OCI-M2 (cell line): Measurements from ENCODE around the gene TIGD3.
"Not testable (repeated sequence)": the region's sequence is repeated elsewhere in the genome, so short reads cannot be mapped to it uniquely, and the experiment has no call there.

Source experiments
- DNase-seq: peaks from one replicate; lab custom pipeline; 2025; ENCODE audit not compliant: unreplicated experiment; lab: John Stamatoyannopoulos, UW

Gene TIGD3

GRCh38 chr11:65325435-65325834 is 29.1 kb upstream of the TIGD3 start:
- DNase-seq: no peak

DNA sequence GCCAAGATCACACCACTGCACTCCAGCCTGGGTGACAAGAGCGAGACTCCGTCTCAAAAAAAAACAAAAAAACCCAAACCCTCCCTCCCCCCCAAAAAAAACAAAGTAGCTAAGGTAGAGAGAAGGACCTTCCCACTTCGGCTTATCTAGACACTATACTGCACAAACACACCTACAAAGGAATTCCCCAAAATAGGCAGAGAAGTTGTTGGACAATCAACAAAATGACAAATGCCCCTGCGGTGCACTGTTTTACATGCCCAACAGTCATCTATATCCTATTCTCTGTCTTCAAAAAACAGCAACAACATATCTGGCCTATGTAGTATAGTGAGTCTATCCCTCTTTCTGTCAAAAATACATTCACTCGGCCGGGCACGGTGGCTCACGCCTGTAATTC is 27.5 kb upstream of the TIGD3 start:
- no peak for DNase-seq

DNA sequence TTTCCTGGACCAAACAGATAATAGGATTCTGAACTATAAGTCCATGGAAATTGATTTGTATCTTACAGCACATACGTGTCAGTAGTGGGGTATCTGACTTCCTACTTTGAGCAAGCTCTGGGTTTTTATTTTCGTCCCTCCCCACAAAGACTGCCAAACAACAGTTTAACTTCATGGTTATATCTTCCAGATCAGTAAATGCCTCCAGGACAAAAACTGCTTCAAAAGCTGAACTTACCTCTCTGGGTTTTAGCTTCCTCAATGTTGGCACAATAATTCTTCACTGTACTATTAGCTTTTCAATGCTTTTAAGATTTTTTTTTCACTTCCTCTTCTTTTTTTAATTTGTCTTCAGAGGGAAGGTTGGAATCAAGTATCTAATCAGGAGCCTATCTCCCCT is 25.1 kb upstream of the TIGD3 start:
- no peak for DNase-seq

GRCh38 chr11:65329944-65330403 is 24.6 kb upstream of the TIGD3 start:
- DNase-seq: peak; percentile 49

DNA sequence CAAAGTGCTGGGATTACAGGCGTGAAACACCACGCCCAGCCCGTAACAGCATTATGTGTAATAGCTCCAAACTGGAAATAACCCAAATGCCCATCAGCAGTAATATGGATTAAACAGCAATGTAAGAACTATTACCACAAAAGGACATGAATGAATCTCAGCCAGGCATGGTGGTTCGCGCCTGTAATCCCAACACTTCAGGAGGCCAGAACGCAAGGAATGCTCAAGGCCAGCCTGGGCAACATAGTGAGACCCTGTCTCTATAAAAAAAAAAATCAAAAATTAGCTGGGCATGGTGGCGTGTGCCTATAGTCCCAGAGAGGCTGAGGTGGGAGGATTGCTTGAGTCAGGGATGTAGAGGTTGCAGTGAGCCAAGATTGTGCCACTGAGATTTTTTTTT is 24.0 kb upstream of the TIGD3 start:
- no peak for DNase-seq

GRCh38 chr11:65332591-65332990 is 22.0 kb upstream of the TIGD3 start:
- DNase-seq: not testable (repeated sequence)

DNA sequence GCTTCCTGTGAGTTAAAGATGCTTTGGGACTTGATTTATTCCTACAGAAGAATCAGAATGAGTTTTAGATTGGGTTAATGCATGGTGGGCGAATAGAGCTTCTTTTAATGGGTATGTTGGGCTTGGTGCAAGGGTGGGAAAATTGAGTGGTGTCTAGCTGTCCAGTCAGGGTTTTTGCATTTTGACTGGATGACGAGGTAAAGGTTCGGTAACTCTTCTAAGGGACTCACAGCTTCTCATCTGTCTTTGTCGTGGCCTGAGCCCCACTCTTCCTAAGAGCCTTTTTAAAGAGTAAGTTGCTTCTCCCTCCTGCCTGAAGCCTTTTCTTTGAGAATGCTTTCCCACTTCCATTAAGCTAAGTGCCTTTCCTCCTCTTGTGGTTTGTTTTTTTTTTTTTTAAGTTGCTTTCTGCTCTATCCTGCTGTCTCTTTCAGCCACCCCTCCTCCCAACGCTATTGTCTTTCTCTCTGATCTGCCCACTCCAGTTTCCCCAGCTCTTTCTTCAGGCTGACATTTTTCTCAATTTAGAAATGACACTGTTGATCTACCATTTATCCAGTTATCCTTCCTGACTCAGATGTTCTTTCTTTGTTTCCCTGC is 19.8 kb upstream of the TIGD3 start:
- DNase-seq: no peak

GRCh38 chr11:65338676-65339075 is 15.9 kb upstream of the TIGD3 start:
- DNase-seq: no peak

- DNase-seq: no peak
These were observed 14.3 kb upstream of the TIGD3 start for GRCh38 chr11:65340226-65340625.

- DNase-seq: no peak
These were observed 12.7 kb upstream of the TIGD3 start for GRCh38 chr11:65341856-65342255.

GRCh38 chr11:65351511-65351910 is 3.0 kb upstream of the TIGD3 start:
- DNase-seq: no peak

GRCh38 chr11:65352783-65353182 is 1.8 kb upstream of the TIGD3 start:
- no peak for DNase-seq

GRCh38 chr11:65353376-65353775 is 1.2 kb upstream of the TIGD3 start:
- DNase-seq: no peak

- no peak for DNase-seq
These were observed 669 bp upstream of the TIGD3 start for GRCh38 chr11:65353900-65354264.

GRCh38 chr11:65355013-65355775 is 643 bp downstream of the TIGD3 start:
- no peak for DNase-seq

GRCh38 chr11:65355776-65356393 is 1.3 kb downstream of the TIGD3 start:
- no peak for DNase-seq

- no peak for DNase-seq
These were observed 1.9 kb downstream of the TIGD3 start for GRCh38 chr11:65356394-65356972.

GRCh38 chr11:65357856-65358356 is 3.4 kb downstream of the TIGD3 start:
- DNase-seq: no peak

GRCh38 chr11:65362320-65362931 is 7.9 kb downstream of the TIGD3 start:
- no peak for DNase-seq

DNA sequence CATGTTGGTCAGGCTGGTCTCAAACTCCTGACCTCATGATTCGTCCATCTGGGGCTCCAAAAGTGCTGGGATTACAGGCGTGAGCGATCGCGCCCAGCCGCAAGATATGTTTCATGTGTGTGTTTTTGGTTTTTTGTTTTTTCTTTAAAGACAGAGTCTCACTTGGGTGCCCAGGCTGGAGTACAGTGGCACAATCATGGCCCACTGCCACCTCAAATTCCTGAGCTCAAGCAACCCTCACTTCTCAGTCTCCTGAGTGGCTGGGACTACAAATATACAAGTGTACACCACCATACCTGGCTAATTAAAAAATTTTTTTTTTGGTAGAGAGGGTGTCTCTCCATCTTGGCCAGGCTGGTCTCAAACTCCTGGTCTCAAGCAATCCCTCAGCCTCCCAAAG is 8.4 kb downstream of the TIGD3 start:
- no peak for DNase-seq

GRCh38 chr11:65363770-65364169 is 9.2 kb downstream of the TIGD3 start:
- no peak for DNase-seq
